HCT116 (cell line): ENCODE results near the gene LIMS2. TPM values are rescaled to one million over a fixed set of nuclear protein-coding genes. Genes with fewer than 3 reads are reported as not detected.

ENCODE experiments used
- ATAC-seq: fragments of 200-7000 bp; cut with Tn5 transposase; 2 replicates; pipeline ENCODE4 v1.9.1; 2020; ENCODE audit warnings: mild to moderate bottlenecking, moderate library complexity
- BruUV-seq: library from RNA; stranded (reverse); fragments of 400-500 nt; replicated peaks from 2 replicates; lab custom pipeline; 2021; lab: Mats Ljungman, UMichigan
- CTCF ChIA-PET: fragments of 300-600 bp; sonication (Branson Sonifier 250); formaldehyde crosslinking; loops from one replicate; lab custom pipeline; 2021; ENCODE audit warnings: antibody characterized with exemption; lab: Charles Lee
- POLR2A ChIA-PET: fragments of 300-600, 350-600 bp; sonication (Branson Sonifier 250); formaldehyde crosslinking; loops from one replicate; lab custom pipeline; 2021; ENCODE audit warnings: antibody characterized with exemption; lab: Charles Lee
- RAD21 ChIA-PET, 2 experiments: fragments of 300-600 bp; sonication (Branson Sonifier 250); formaldehyde crosslinking; loops; one replicate each; lab custom pipeline; 2023; ENCODE audit warnings: low total read pairs in 2 of 2; ENCODE audit not compliant: uncharacterized antibody in 2 of 2, unreplicated experiment in 2 of 2, low non-redundant PET in 1 of 2; lab: Charles Lee
- DNase-seq: peaks from one replicate; pipeline ENCODE4 v3.0.0-alpha.2; 2010; ENCODE audit warnings: low read depth, low spot score
- H2AFZ ChIP-seq: fragments of 200-600 bp; shearing (Covaris generic), sonication (generic); 2 replicates; pipeline ENCODE4 v1.6.1; 2017; ENCODE audit warnings: low read depth, mixed run types, mixed read lengths, antibody characterized with exemption, low read length; ENCODE audit not compliant: poor library complexity, severe bottlenecking
- H3K27ac ChIP-seq: 2 replicates; pipeline ENCODE4 v1.5.1; 2012; ENCODE audit warnings: low read depth, low read length
- H3K27me3 ChIP-seq: fragments of 200-600 bp; sonication (generic); 2 replicates; pipeline ENCODE4 v1.6.1; 2016; ENCODE audit warnings: mixed run types, low read length, mixed read lengths; ENCODE audit not compliant: insufficient read depth
- H3K36me3 ChIP-seq, 2 experiments: fragments of 200-500 bp in 1 of 2; fragments of 200-600 bp in 1 of 2; sonication (Bioruptor generic) in 1 of 2; sonication (generic) in 1 of 2; 2 replicates each; pipeline versions ENCODE4 v1.5.1 to v1.6.1; 2014 to 2016; ENCODE audit warnings: low read length in 2 of 2, inconsistent platforms in 1 of 2, mixed read lengths in 1 of 2, mixed run types in 1 of 2; ENCODE audit not compliant: insufficient read depth in 2 of 2, control insufficient read depth in 1 of 2
- H3K4me1 ChIP-seq, 2 experiments: fragments of 200-600 bp in 1 of 2; sonication (generic) in 1 of 2; 2 replicates each; pipeline versions ENCODE4 v1.5.1 to v1.6.1; 2012 to 2017; ENCODE audit warnings: low read length in 2 of 2, inconsistent platforms in 1 of 2, mild to moderate bottlenecking in 1 of 2, mixed read lengths in 1 of 2, mixed run types in 1 of 2, moderate library complexity in 1 of 2; ENCODE audit not compliant: insufficient read depth in 2 of 2, control insufficient read depth in 1 of 2
- H3K4me2 ChIP-seq: fragments of 200-600 bp; sonication (generic); 2 replicates; pipeline ENCODE4 v1.6.1; 2017; ENCODE audit warnings: mixed run types, low read length, mixed read lengths
- H3K4me3 ChIP-seq, 2 experiments: fragments of 200-600 bp in 1 of 2; sonication (generic) in 1 of 2; replicated peaks in 1 of 2; 2 replicates each; pipeline ENCODE4 v1.5.1; 2011 to 2016; ENCODE audit warnings: low read length in 2 of 2, control low read depth in 1 of 2, low read depth in 1 of 2, mild to moderate bottlenecking in 1 of 2, mixed read lengths in 1 of 2, mixed run types in 1 of 2
- H3K79me2 ChIP-seq: fragments of 200-600 bp; sonication (generic); 2 replicates; pipeline ENCODE4 v1.6.1; 2017; ENCODE audit warnings: mild to moderate bottlenecking, mixed run types, low read length, moderate library complexity, mixed read lengths; ENCODE audit not compliant: insufficient read depth
- H3K9ac ChIP-seq: fragments of 200-600 bp; sonication (generic); 2 replicates; pipeline ENCODE4 v1.6.1; 2016; ENCODE audit warnings: low read length, mixed read lengths
- H3K9me2 ChIP-seq: fragments of 200-600 bp; sonication (generic), shearing (Covaris generic); 2 replicates; pipeline ENCODE4 v1.6.1; 2017; ENCODE audit warnings: mixed run types, mild to moderate bottlenecking, moderate library complexity; ENCODE audit not compliant: insufficient read depth
- H3K9me3 ChIP-seq, 2 experiments: fragments of 200-500 bp in 1 of 2; fragments of 200-600 bp in 1 of 2; sonication (Bioruptor generic) in 1 of 2; sonication (generic) in 1 of 2; 2 replicates each; pipeline ENCODE4 v1.6.1; 2014 to 2017; ENCODE audit warnings: low read length in 2 of 2, mixed read lengths in 2 of 2, inconsistent platforms in 1 of 2, low read depth in 1 of 2, mild to moderate bottlenecking in 1 of 2, mixed run types in 1 of 2, moderate library complexity in 1 of 2; ENCODE audit not compliant: control insufficient read depth in 1 of 2, insufficient read depth in 1 of 2
- H4K20me1 ChIP-seq: fragments of 200-600 bp; sonication (generic), shearing (Covaris generic); 2 replicates; pipeline ENCODE4 v1.6.1; 2017; ENCODE audit warnings: mixed run types, mild to moderate bottlenecking, moderate library complexity; ENCODE audit not compliant: insufficient read depth
- CBX3 ChIP-seq: IDR thresholded peaks from 2 replicates; pipeline ENCODE4 v1.6.1; 2012; ENCODE audit warnings: low read depth
- CEBPB ChIP-seq: IDR thresholded peaks from 2 replicates; pipeline ENCODE4 v1.6.1; 2012; ENCODE audit warnings: low read depth
- EGR1 ChIP-seq: IDR thresholded peaks from 2 replicates; pipeline ENCODE4 v1.6.1; 2012; ENCODE audit warnings: low read depth
- ELF1 ChIP-seq: IDR thresholded peaks from 2 replicates; pipeline ENCODE4 v1.6.1; 2012; ENCODE audit warnings: low read depth, borderline replicate concordance
- EZH2 ChIP-seq: fragments of 200-600 bp; sonication (generic); IDR thresholded peaks from 2 replicates; pipeline ENCODE4 v1.6.1; 2017; ENCODE audit warnings: antibody characterized with exemption, mixed run types
- EZH2phosphoT487 ChIP-seq: fragments of 200-600 bp; IDR thresholded peaks from 2 replicates; pipeline ENCODE4 v1.6.1; 2018; ENCODE audit warnings: antibody characterized with exemption, borderline replicate concordance
- FOSL1 ChIP-seq: IDR thresholded peaks from 2 replicates; pipeline ENCODE4 v1.6.1; 2012; ENCODE audit warnings: low read depth
- JUND ChIP-seq: IDR thresholded peaks from 2 replicates; pipeline ENCODE4 v1.6.1; 2012
- POLR2A ChIP-seq: IDR thresholded peaks from 2 replicates; pipeline ENCODE4 v1.7.0; 2011; ENCODE audit warnings: borderline replicate concordance; ENCODE audit not compliant: insufficient read depth, insufficient read length; ENCODE audit errors: extremely low read depth
- POLR2AphosphoS5 ChIP-seq: IDR thresholded peaks from 2 replicates; pipeline ENCODE4 v1.6.1; 2011; ENCODE audit warnings: mild to moderate bottlenecking, low read depth, low read length, moderate library complexity
- RAD21 ChIP-seq: IDR thresholded peaks from 2 replicates; pipeline ENCODE4 v1.6.1; 2012; ENCODE audit warnings: low read depth, mild to moderate bottlenecking
- SP1 ChIP-seq: IDR thresholded peaks from 2 replicates; pipeline ENCODE4 v1.6.1; 2012; ENCODE audit warnings: low read depth
- SRF ChIP-seq: IDR thresholded peaks from 2 replicates; pipeline ENCODE4 v1.6.1; 2012; ENCODE audit warnings: low read depth
- YY1 ChIP-seq: IDR thresholded peaks from 2 replicates; pipeline ENCODE4 v1.6.1; 2011; ENCODE audit warnings: low read length, low read depth, moderate library complexity, mild to moderate bottlenecking; ENCODE audit not compliant: insufficient replicate concordance; ENCODE audit errors: extremely low read depth
- ZFX ChIP-seq: fragments of 450-650 bp; IDR thresholded peaks from 2 replicates; pipeline ENCODE4 v1.6.1; 2017
- intact Hi-C: fragments of 100-400 bp; cut with micrococcal nuclease; formaldehyde crosslinking; loops from 2 replicates; pipeline ENCODE4 v1.10.0; 2022
- total RNA-seq: library from RNA; stranded (reverse); gene quantifications from one replicate; pipeline ENCODE4 v1.2.1, GENCODE V29; 2021; ENCODE audit not compliant: unreplicated experiment
- TF ChIP-seq, protein P1 (sequence below), 3 experiments: fragments of 200-600 bp in 1 of 3; sonication (generic) in 1 of 3; IDR thresholded peaks in 2 of 3; conservative IDR thresholded peaks in 1 of 3; 2 replicates each; pipeline ENCODE4 v1.5.1; 2012 to 2017; ENCODE audit warnings: low read depth in 2 of 3, low read length in 2 of 3, antibody characterized with exemption in 1 of 3, borderline replicate concordance in 1 of 3, control low read depth in 1 of 3, mild to moderate bottlenecking in 1 of 3, mixed read lengths in 1 of 3, mixed run types in 1 of 3, moderate library complexity in 1 of 3; ENCODE audit not compliant: insufficient read depth in 1 of 3
- TF ChIP-seq, protein P2 (sequence below): IDR thresholded peaks from 2 replicates; pipeline ENCODE4 v1.6.1; 2012
- TF ChIP-seq, protein P3 (sequence below): IDR thresholded peaks from 2 replicates; pipeline ENCODE4 v1.6.1; 2011; ENCODE audit warnings: mild to moderate bottlenecking, low read length, moderate library complexity; ENCODE audit not compliant: insufficient replicate concordance; ENCODE audit errors: extremely low read depth
- TF ChIP-seq, protein P4 (sequence below): IDR thresholded peaks from 2 replicates; pipeline ENCODE4 v1.6.1; 2012
- TF ChIP-seq, protein P5 (sequence below): IDR thresholded peaks from 2 replicates; pipeline ENCODE4 v1.6.1; 2012; ENCODE audit warnings: low read depth

LIMS2 gene
- total RNA-seq, 1 experiment from 2014 or later = 3.7 TPM

GRCh38 chr2:127645395-127646291, 29.7 kb downstream of the LIMS2 start, which contains the start of gene GPR17:
TSS of gene GPR17 (plus strand) at chr2:127646153. CDS start at chr2:127650736, 4,583 bp downstream.
- TF ChIP-seq, protein P1, sequence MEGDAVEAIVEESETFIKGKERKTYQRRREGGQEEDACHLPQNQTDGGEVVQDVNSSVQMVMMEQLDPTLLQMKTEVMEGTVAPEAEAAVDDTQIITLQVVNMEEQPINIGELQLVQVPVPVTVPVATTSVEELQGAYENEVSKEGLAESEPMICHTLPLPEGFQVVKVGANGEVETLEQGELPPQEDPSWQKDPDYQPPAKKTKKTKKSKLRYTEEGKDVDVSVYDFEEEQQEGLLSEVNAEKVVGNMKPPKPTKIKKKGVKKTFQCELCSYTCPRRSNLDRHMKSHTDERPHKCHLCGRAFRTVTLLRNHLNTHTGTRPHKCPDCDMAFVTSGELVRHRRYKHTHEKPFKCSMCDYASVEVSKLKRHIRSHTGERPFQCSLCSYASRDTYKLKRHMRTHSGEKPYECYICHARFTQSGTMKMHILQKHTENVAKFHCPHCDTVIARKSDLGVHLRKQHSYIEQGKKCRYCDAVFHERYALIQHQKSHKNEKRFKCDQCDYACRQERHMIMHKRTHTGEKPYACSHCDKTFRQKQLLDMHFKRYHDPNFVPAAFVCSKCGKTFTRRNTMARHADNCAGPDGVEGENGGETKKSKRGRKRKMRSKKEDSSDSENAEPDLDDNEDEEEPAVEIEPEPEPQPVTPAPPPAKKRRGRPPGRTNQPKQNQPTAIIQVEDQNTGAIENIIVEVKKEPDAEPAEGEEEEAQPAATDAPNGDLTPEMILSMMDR (IDR thresholded peaks at IDR 0.05 in 2 of 3, conservative IDR thresholded peaks at IDR 0.05 in 1 of 3; ENCODE audit: borderline replicate concordance in 1 of 3, insufficient read depth in 1 of 3, low read depth in 2 of 3, low read length in 2 of 3) = no peak
- TF ChIP-seq YY1 = no peak
- TF ChIP-seq EZH2 = no peak
- TF ChIP-seq, protein P2, sequence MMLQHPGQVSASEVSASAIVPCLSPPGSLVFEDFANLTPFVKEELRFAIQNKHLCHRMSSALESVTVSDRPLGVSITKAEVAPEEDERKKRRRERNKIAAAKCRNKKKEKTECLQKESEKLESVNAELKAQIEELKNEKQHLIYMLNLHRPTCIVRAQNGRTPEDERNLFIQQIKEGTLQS = no peak
- TF ChIP-seq RAD21 = no peak
- TF ChIP-seq, protein P3, sequence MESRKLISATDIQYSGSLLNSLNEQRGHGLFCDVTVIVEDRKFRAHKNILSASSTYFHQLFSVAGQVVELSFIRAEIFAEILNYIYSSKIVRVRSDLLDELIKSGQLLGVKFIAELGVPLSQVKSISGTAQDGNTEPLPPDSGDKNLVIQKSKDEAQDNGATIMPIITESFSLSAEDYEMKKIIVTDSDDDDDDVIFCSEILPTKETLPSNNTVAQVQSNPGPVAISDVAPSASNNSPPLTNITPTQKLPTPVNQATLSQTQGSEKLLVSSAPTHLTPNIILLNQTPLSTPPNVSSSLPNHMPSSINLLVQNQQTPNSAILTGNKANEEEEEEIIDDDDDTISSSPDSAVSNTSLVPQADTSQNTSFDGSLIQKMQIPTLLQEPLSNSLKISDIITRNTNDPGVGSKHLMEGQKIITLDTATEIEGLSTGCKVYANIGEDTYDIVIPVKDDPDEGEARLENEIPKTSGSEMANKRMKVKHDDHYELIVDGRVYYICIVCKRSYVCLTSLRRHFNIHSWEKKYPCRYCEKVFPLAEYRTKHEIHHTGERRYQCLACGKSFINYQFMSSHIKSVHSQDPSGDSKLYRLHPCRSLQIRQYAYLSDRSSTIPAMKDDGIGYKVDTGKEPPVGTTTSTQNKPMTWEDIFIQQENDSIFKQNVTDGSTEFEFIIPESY = no peak
- no peak for TF ChIP-seq SP1
- TF ChIP-seq JUND = no peak
- no peak for TF ChIP-seq EZH2phosphoT487
- TF ChIP-seq, protein P4, sequence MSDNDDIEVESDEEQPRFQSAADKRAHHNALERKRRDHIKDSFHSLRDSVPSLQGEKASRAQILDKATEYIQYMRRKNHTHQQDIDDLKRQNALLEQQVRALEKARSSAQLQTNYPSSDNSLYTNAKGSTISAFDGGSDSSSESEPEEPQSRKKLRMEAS = no peak
- no peak for TF ChIP-seq POLR2A
- no peak for TF ChIP-seq CBX3
- TF ChIP-seq FOSL1 = no peak
- TF ChIP-seq EGR1 = no peak
- TF ChIP-seq CEBPB = no peak
- TF ChIP-seq, protein P5, sequence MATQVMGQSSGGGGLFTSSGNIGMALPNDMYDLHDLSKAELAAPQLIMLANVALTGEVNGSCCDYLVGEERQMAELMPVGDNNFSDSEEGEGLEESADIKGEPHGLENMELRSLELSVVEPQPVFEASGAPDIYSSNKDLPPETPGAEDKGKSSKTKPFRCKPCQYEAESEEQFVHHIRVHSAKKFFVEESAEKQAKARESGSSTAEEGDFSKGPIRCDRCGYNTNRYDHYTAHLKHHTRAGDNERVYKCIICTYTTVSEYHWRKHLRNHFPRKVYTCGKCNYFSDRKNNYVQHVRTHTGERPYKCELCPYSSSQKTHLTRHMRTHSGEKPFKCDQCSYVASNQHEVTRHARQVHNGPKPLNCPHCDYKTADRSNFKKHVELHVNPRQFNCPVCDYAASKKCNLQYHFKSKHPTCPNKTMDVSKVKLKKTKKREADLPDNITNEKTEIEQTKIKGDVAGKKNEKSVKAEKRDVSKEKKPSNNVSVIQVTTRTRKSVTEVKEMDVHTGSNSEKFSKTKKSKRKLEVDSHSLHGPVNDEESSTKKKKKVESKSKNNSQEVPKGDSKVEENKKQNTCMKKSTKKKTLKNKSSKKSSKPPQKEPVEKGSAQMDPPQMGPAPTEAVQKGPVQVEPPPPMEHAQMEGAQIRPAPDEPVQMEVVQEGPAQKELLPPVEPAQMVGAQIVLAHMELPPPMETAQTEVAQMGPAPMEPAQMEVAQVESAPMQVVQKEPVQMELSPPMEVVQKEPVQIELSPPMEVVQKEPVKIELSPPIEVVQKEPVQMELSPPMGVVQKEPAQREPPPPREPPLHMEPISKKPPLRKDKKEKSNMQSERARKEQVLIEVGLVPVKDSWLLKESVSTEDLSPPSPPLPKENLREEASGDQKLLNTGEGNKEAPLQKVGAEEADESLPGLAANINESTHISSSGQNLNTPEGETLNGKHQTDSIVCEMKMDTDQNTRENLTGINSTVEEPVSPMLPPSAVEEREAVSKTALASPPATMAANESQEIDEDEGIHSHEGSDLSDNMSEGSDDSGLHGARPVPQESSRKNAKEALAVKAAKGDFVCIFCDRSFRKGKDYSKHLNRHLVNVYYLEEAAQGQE = no peak
- TF ChIP-seq ELF1 = no peak
- TF ChIP-seq POLR2AphosphoS5 = no peak
- no peak for TF ChIP-seq ZFX
- no peak for TF ChIP-seq SRF
- Histone ChIP-seq H3K4me2 (peak within 1 kb of the TSS; percentile 53), H3K9me2 (no peaks in the 10 kb centered on the region), H3K4me1 (peaks cover 9 to 31% of the 10 kb centered on the region in 2 experiments), H3K9me3 (no peaks in the 10 kb centered on the region), H2AFZ (peak within 1 kb of the TSS; percentile 71), H4K20me1 (no peaks in the 10 kb centered on the region), H3K4me3 (no peak within 1 kb of the TSS), H3K79me2 (no peaks in the 10 kb centered on the region), H3K9ac (peak within 1 kb of the TSS; percentile 26; the same call in 1 of the 2 replicates), H3K27ac (no peak within 1 kb of the TSS), H3K36me3 (no peaks in the 10 kb centered on the region), H3K27me3 (no peaks in the 10 kb centered on the region)
- RAD21 ChIA-PET = no interaction called here
- POLR2A ChIA-PET = no interaction called here
- BruUV-seq = no TSS peak
- intact Hi-C loops = loop anchor here (10.0 kb wide), 1 partner anchor 321 kb away; no protein-coding TSS in a partner anchor
- CTCF ChIA-PET = no interaction called here
- no peak for DNase-seq
- ATAC-seq = no peak
